ENCODE measurements around the gene FOXK1.

The FOXK1 gene

GRCh38 chr7:4759211-4759610 is 77.1 kb downstream of the FOXK1 start:
- Histone ChIP-seq H3K36me3 (ENCODE audit: control insufficient read depth, insufficient read depth, low read length) (peaks cover 42% of the 10 kb centered on the region), H3K27me3 (ENCODE audit: control insufficient read depth, insufficient read depth, low read length) (no peaks in the 10 kb centered on the region), H3K9ac (ENCODE audit: low read length) (no peak overlapping the region), H3K4me3 (ENCODE audit: low read length) (no peak overlapping the region), H3K4me1 (ENCODE audit: control insufficient read depth, insufficient read depth, low read length) (no peaks in the 10 kb centered on the region), H3K27ac (ENCODE audit: low read depth, low read length) (no peak overlapping the region)

GRCh38 chr7:4760952-4761351 is 78.9 kb downstream of the FOXK1 start:
- no peak overlapping the region for H3K9ac ChIP-seq (ENCODE audit: low read length)
- H3K4me1 ChIP-seq (ENCODE audit: control insufficient read depth, insufficient read depth, low read length), result peaks cover 16% of the 10 kb centered on the region
- H3K4me3 ChIP-seq (ENCODE audit: low read length), result no peak overlapping the region
- peaks cover 42% of the 10 kb centered on the region for H3K36me3 ChIP-seq (ENCODE audit: control insufficient read depth, insufficient read depth, low read length)
- H3K27me3 ChIP-seq (ENCODE audit: control insufficient read depth, insufficient read depth, low read length), result no peaks in the 10 kb centered on the region
- no peak overlapping the region for H3K27ac ChIP-seq (ENCODE audit: low read depth, low read length)

- Histone ChIP-seq H3K27ac (ENCODE audit: low read depth, low read length) (no peak overlapping the region), H3K36me3 (ENCODE audit: control insufficient read depth, insufficient read depth, low read length) (peaks cover 38% of the 10 kb centered on the region), H3K4me3 (ENCODE audit: low read length) (no peak overlapping the region), H3K27me3 (ENCODE audit: control insufficient read depth, insufficient read depth, low read length) (no peaks in the 10 kb centered on the region), H3K9ac (ENCODE audit: low read length) (no peak overlapping the region), H3K4me1 (ENCODE audit: control insufficient read depth, insufficient read depth, low read length) (peaks cover 22% of the 10 kb centered on the region)
Observed at GRCh38 chr7:4762121-4763055, 80.3 kb downstream of the FOXK1 start.

- H3K27me3 ChIP-seq (ENCODE audit: control insufficient read depth, insufficient read depth, low read length), result no peaks in the 10 kb centered on the region
- peaks cover 34% of the 10 kb centered on the region for H3K36me3 ChIP-seq (ENCODE audit: control insufficient read depth, insufficient read depth, low read length)
- H3K9ac ChIP-seq (ENCODE audit: low read length), result peak overlapping the region; percentile 21
- peaks cover 22% of the 10 kb centered on the region for H3K4me1 ChIP-seq (ENCODE audit: control insufficient read depth, insufficient read depth, low read length)
- no peak overlapping the region for H3K27ac ChIP-seq (ENCODE audit: low read depth, low read length)
- H3K4me3 ChIP-seq (ENCODE audit: low read length), result no peak overlapping the region
Observed at GRCh38 chr7:4763091-4763793, 81.1 kb downstream of the FOXK1 start.

- peaks cover 25% of the 10 kb centered on the region for H3K4me1 ChIP-seq (ENCODE audit: control insufficient read depth, insufficient read depth, low read length)
- H3K27me3 ChIP-seq (ENCODE audit: control insufficient read depth, insufficient read depth, low read length), result no peaks in the 10 kb centered on the region
- no peak overlapping the region for H3K4me3 ChIP-seq (ENCODE audit: low read length)
- H3K36me3 ChIP-seq (ENCODE audit: control insufficient read depth, insufficient read depth, low read length), result peaks cover 33% of the 10 kb centered on the region
- peak overlapping the region; percentile 99 for H3K27ac ChIP-seq (ENCODE audit: low read depth, low read length)
- peak overlapping the region; percentile 21 for H3K9ac ChIP-seq (ENCODE audit: low read length)
Observed at GRCh38 chr7:4763794-4764185, 81.7 kb downstream of the FOXK1 start.

GRCh38 chr7:4764402-4765007 is 82.4 kb downstream of the FOXK1 start:
- H3K36me3 ChIP-seq (ENCODE audit: control insufficient read depth, insufficient read depth, low read length), result peaks cover 33% of the 10 kb centered on the region
- peaks cover 27% of the 10 kb centered on the region for H3K4me1 ChIP-seq (ENCODE audit: control insufficient read depth, insufficient read depth, low read length)
- peak overlapping the region; percentile 99 for H3K27ac ChIP-seq (ENCODE audit: low read depth, low read length)
- H3K4me3 ChIP-seq (ENCODE audit: low read length), result no peak overlapping the region
- H3K27me3 ChIP-seq (ENCODE audit: control insufficient read depth, insufficient read depth, low read length), result no peaks in the 10 kb centered on the region
- H3K9ac ChIP-seq (ENCODE audit: low read length), result no peak overlapping the region

- Histone ChIP-seq H3K27ac (ENCODE audit: low read depth, low read length) (peak overlapping the region; percentile 99), H3K4me1 (ENCODE audit: control insufficient read depth, insufficient read depth, low read length) (peaks cover 34% of the 10 kb centered on the region), H3K9ac (ENCODE audit: low read length) (peak overlapping the region; percentile 56), H3K27me3 (ENCODE audit: control insufficient read depth, insufficient read depth, low read length) (no peaks in the 10 kb centered on the region), H3K36me3 (ENCODE audit: control insufficient read depth, insufficient read depth, low read length) (peaks cover 27% of the 10 kb centered on the region), H3K4me3 (ENCODE audit: low read length) (peak overlapping the region; percentile 40)
Observed at GRCh38 chr7:4765776-4766490, 83.8 kb downstream of the FOXK1 start.

GRCh38 chr7:4766666-4767519 is 84.8 kb downstream of the FOXK1 start:
- H3K4me3 ChIP-seq (ENCODE audit: low read length), result peak overlapping the region; percentile 57
- no peaks in the 10 kb centered on the region for H3K27me3 ChIP-seq (ENCODE audit: control insufficient read depth, insufficient read depth, low read length)
- peaks cover 18% of the 10 kb centered on the region for H3K36me3 ChIP-seq (ENCODE audit: control insufficient read depth, insufficient read depth, low read length)
- H3K27ac ChIP-seq (ENCODE audit: low read depth, low read length), result peak overlapping the region; percentile 99
- peaks cover 34% of the 10 kb centered on the region for H3K4me1 ChIP-seq (ENCODE audit: control insufficient read depth, insufficient read depth, low read length)
- H3K9ac ChIP-seq (ENCODE audit: low read length), result peak overlapping the region; percentile 45

GRCh38 chr7:4768597-4769569 is 86.8 kb downstream of the FOXK1 start:
- Histone ChIP-seq H3K27ac (ENCODE audit: low read depth, low read length) (peak overlapping the region; percentile 89), H3K27me3 (ENCODE audit: control insufficient read depth, insufficient read depth, low read length) (no peaks in the 10 kb centered on the region), H3K9ac (ENCODE audit: low read length) (peak overlapping the region; percentile 25), H3K4me3 (ENCODE audit: low read length) (peak overlapping the region; percentile 56), H3K36me3 (ENCODE audit: control insufficient read depth, insufficient read depth, low read length) (peaks cover 8% of the 10 kb centered on the region), H3K4me1 (ENCODE audit: control insufficient read depth, insufficient read depth, low read length) (peaks cover 34% of the 10 kb centered on the region)

GRCh38 chr7:4769761-4770160 is 87.7 kb downstream of the FOXK1 start:
- Histone ChIP-seq H3K36me3 (ENCODE audit: control insufficient read depth, insufficient read depth, low read length) (peaks cover 5% of the 10 kb centered on the region), H3K27me3 (ENCODE audit: control insufficient read depth, insufficient read depth, low read length) (no peaks in the 10 kb centered on the region), H3K9ac (ENCODE audit: low read length) (no peak overlapping the region), H3K4me3 (ENCODE audit: low read length) (peak overlapping the region; percentile 34), H3K27ac (ENCODE audit: low read depth, low read length) (peak overlapping the region; percentile 89), H3K4me1 (ENCODE audit: control insufficient read depth, insufficient read depth, low read length) (peaks cover 38% of the 10 kb centered on the region)
